ENCODE measurements around the gene DUSP15. TPM values are rescaled to one million over a fixed set of nuclear protein-coding genes. Genes with fewer than 3 reads are reported as not detected.

DUSP15 gene
- total RNA-seq, 5 donors from 2014 or later (not counting 1 experiment from before 2014, with no cell fraction given): not detected

- Histone ChIP-seq H3K27ac (ENCODE audit: low read length) (no peak overlapping the region), H3K4me3 (ENCODE audit: control insufficient read depth in 1 of 2, extremely low read depth in 1 of 2, low read length in 1 of 2) (no peak overlapping the region), H3K36me3 (ENCODE audit: control insufficient read depth in 2 of 2, extremely low read depth in 1 of 2, insufficient read depth in 1 of 2, low read length in 1 of 2) (no peaks in the 10 kb centered on the region), H3K4me1 (ENCODE audit: control insufficient read depth in 1 of 2, extremely low read depth in 1 of 2, insufficient read depth in 2 of 2, low read length in 2 of 2) (peaks cover 3 to 14% of the 10 kb centered on the region in 2 experiments), H3K27me3 (replicated peaks in 1 of 2; ENCODE audit: control insufficient read depth in 2 of 2, extremely low read depth in 1 of 2, insufficient read depth in 2 of 2, low read length in 1 of 2) (peaks cover 0 to 37% of the 10 kb centered on the region in 2 experiments), H3K9me3 (no peaks in the 10 kb centered on the region)
- WGBS (ENCODE audit: insufficient coverage): 89% methylated on average over 2 of the region's 9 CpGs
- Mint-ChIP-seq H3K9me3 (no peaks in the 10 kb centered on the region), H3K4me1 (peaks cover 11 to 15% (median 12%) of the 10 kb centered on the region in 3 donors), H3K4me3 (no peak overlapping the region), H3K27ac (no peak overlapping the region), H3K27me3 (peaks cover under 1 to 30% of the 10 kb centered on the region in 2 donors), H3K36me3 (no peaks in the 10 kb centered on the region)
- ATAC-seq (replicated peaks in 1 of 4) (no peak), DNase-seq (peak in 1 of 35 experiments; percentile 12)
- ChIA-PET CTCF (interaction anchor here in 1 of 2 donors (1.6 kb wide), 1 partner anchor 11 kb away, joined by 6 read pairs; no protein-coding TSS in a partner anchor), POLR2A (no interaction called here)
These were observed 6.8 kb downstream of the DUSP15 start for GRCh38 chr20:31863296-31864085.

GRCh38 chr20:31862506-31862905 lies 7.8 kb downstream of the DUSP15 start:
- ChIA-PET CTCF (no interaction called here), POLR2A (no interaction called here)
- H3K9me3 Mint-ChIP-seq: no peaks in the 10 kb centered on the region

GRCh38 chr20:31862157-31862470 lies 8.2 kb downstream of the DUSP15 start:
- no peaks in the 10 kb centered on the region for H3K36me3 Mint-ChIP-seq
- Histone ChIP-seq H3K36me3 (ENCODE audit: control insufficient read depth in 2 of 2, extremely low read depth in 1 of 2, insufficient read depth in 1 of 2, low read length in 1 of 2) (no peaks in the 10 kb centered on the region), H3K27ac (ENCODE audit: low read length) (no peak overlapping the region), H3K4me3 (ENCODE audit: control insufficient read depth in 1 of 2, extremely low read depth in 1 of 2, low read length in 1 of 2) (no peak overlapping the region), H3K9me3 (no peaks in the 10 kb centered on the region), H3K27me3 (replicated peaks in 1 of 2; ENCODE audit: control insufficient read depth in 2 of 2, extremely low read depth in 1 of 2, insufficient read depth in 2 of 2, low read length in 1 of 2) (peaks cover 0 to 45% of the 10 kb centered on the region in 2 experiments), H3K4me1 (ENCODE audit: control insufficient read depth in 1 of 2, extremely low read depth in 1 of 2, insufficient read depth in 2 of 2, low read length in 2 of 2) (peaks cover 3 to 19% of the 10 kb centered on the region in 2 experiments)
- no peak overlapping the region for H3K27ac Mint-ChIP-seq
- no peaks in the 10 kb centered on the region for H3K9me3 Mint-ChIP-seq
- ChIA-PET CTCF (interaction anchor here in 1 of 2 donors (1.0 to 1.6 kb wide), 2 partner anchors 9 to 90 kb away, joined by 3 to 4 read pairs; partner anchors contain the start of gene PDRG1), POLR2A (no interaction called here)
- H3K4me3 Mint-ChIP-seq: peak overlapping the region; percentile 49 to 84 (median 70)
- peaks cover 5 to 30% of the 10 kb centered on the region in 2 donors for H3K27me3 Mint-ChIP-seq
- DNase-seq: no peak
- 100% methylated on average over 2 of the region's 5 CpGs for WGBS (ENCODE audit: insufficient coverage)
- peaks cover 11 to 15% (median 12%) of the 10 kb centered on the region in 3 donors for H3K4me1 Mint-ChIP-seq
- ATAC-seq (replicated peaks in 1 of 4): no peak

More at GRCh38 chr20:31862506-31862905, 7.8 kb downstream of the DUSP15 start:
- H3K4me3 Mint-ChIP-seq: peak overlapping the region in 2 of 3 donors; percentile 21 to 84
- Histone ChIP-seq H3K4me1 (ENCODE audit: control insufficient read depth in 1 of 2, extremely low read depth in 1 of 2, insufficient read depth in 2 of 2, low read length in 2 of 2) (peaks cover 3 to 19% of the 10 kb centered on the region in 2 experiments), H3K27ac (ENCODE audit: low read length) (no peak overlapping the region), H3K36me3 (ENCODE audit: control insufficient read depth in 2 of 2, extremely low read depth in 1 of 2, insufficient read depth in 1 of 2, low read length in 1 of 2) (no peaks in the 10 kb centered on the region), H3K4me3 (ENCODE audit: control insufficient read depth in 1 of 2, extremely low read depth in 1 of 2, low read length in 1 of 2) (no peak overlapping the region), H3K9me3 (no peaks in the 10 kb centered on the region), H3K27me3 (replicated peaks in 1 of 2; ENCODE audit: control insufficient read depth in 2 of 2, extremely low read depth in 1 of 2, insufficient read depth in 2 of 2, low read length in 1 of 2) (peaks cover 0 to 41% of the 10 kb centered on the region in 2 experiments)
- peaks cover 3 to 30% of the 10 kb centered on the region in 2 donors for H3K27me3 Mint-ChIP-seq
- H3K4me1 Mint-ChIP-seq: peaks cover 11 to 15% (median 12%) of the 10 kb centered on the region in 3 donors
- DNase-seq (no peak), ATAC-seq (replicated peaks in 1 of 4) (no peak)
- no peak overlapping the region for H3K27ac Mint-ChIP-seq
- no peaks in the 10 kb centered on the region for H3K36me3 Mint-ChIP-seq
- WGBS (ENCODE audit: insufficient coverage): 98% methylated on average over 7 of the region's 8 CpGs

DNA sequence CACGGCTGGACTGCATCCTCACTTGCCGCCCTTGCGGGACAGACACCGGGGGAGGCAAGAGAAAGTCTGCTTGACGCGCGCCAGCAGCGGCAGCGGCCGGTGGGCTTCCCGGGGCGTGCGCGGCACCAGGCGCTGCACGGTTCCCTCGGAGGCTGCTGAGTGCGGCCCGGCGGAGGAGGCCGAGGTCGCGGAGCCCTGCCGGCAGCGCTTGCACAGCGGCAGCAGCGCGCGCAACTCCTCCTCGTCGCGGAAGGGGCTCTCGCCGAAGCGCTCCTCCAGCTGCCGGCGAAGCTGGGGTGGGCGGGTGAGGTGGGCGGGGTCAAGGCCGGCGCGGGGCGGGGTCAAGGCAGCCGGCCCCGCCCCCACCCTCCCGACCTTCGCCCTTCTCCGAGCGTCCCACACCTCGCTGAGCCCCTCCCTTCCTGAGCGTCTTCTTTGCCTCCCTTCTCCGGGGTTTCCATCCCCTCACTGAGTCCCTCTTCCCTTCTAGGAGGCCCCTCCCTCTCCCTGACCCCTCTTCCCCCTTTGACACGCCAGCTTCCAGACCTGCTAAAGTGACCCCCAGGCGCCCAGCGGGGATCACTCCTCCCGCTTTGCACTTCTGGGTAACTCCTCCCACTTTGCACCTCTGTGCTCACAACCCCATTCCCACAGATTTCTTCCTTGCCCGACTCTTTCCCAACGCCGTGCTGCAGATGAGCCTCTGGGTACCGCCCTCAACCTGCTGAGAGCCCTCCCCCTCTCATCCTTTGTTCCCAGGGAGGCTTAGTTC lies 8.8 kb downstream of the DUSP15 start:
- H3K36me3 Mint-ChIP-seq: no peaks in the 10 kb centered on the region
- H3K9me3 ChIP-seq: no peaks in the 10 kb centered on the region
- no peaks in the 10 kb centered on the region for H3K36me3 ChIP-seq (ENCODE audit: control insufficient read depth in 2 of 2, extremely low read depth in 1 of 2, insufficient read depth in 1 of 2, low read length in 1 of 2)
- 15% methylated on average over 30 of the region's 60 CpGs for WGBS (ENCODE audit: insufficient coverage)
- ATAC-seq (replicated peaks in 1 of 4) (peak; percentile 87 to 94 (median 89)), DNase-seq (peak; percentile 28 to 77 (median 56))
- no peaks in the 10 kb centered on the region for H3K9me3 Mint-ChIP-seq
- H3K27me3 ChIP-seq (replicated peaks in 1 of 2; ENCODE audit: control insufficient read depth in 2 of 2, extremely low read depth in 1 of 2, insufficient read depth in 2 of 2, low read length in 1 of 2): peaks cover 0 to 50% of the 10 kb centered on the region in 2 experiments
- H3K27ac Mint-ChIP-seq: no peak overlapping the region
- H3K4me3 ChIP-seq (ENCODE audit: control insufficient read depth in 1 of 2, extremely low read depth in 1 of 2, low read length in 1 of 2): peak overlapping the region; percentile 29 to 69
- H3K4me1 ChIP-seq (ENCODE audit: control insufficient read depth in 1 of 2, extremely low read depth in 1 of 2, insufficient read depth in 2 of 2, low read length in 2 of 2): peaks cover 3 to 19% of the 10 kb centered on the region in 2 experiments
- ChIA-PET POLR2A (no interaction called here), CTCF (interaction anchor here in 1 of 2 donors (1.0 to 1.6 kb wide), 2 partner anchors 9 to 90 kb away, joined by 3 to 4 read pairs; partner anchors contain the start of gene PDRG1)
- H3K27ac ChIP-seq (ENCODE audit: low read length): no peak overlapping the region
- peaks cover 5 to 30% of the 10 kb centered on the region in 2 donors for H3K27me3 Mint-ChIP-seq
- H3K4me3 Mint-ChIP-seq: peak overlapping the region; percentile 49 to 84 (median 70)
- H3K4me1 Mint-ChIP-seq: peaks cover 11 to 15% (median 12%) of the 10 kb centered on the region in 3 donors

DNA sequence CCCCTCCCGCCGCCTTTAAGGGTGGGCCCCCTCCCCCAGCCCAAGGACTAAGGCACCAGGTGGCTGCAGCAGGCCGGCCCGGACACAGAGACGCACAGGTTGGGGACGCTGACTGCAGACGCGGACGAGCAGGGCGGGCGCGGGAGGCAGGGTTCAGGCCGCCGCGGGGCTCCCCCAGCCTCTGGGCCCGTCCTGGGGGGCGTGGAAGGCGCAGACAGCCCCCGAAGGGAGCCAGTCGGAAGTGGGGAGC lies 9.3 kb downstream of the DUSP15 start:
- ChIA-PET POLR2A (no interaction called here), CTCF (interaction anchor here in 1 of 2 donors (1.0 to 1.6 kb wide), 2 partner anchors 10 to 91 kb away, joined by 3 to 4 read pairs; partner anchors contain the start of gene PDRG1)
- peak in 3 of 4 experiments; percentile 48 to 50 (median 49) for ATAC-seq (replicated peaks in 1 of 4)
- Histone ChIP-seq H3K27me3 (replicated peaks in 1 of 2; ENCODE audit: control insufficient read depth in 2 of 2, extremely low read depth in 1 of 2, insufficient read depth in 2 of 2, low read length in 1 of 2) (peaks cover 0 to 55% of the 10 kb centered on the region in 2 experiments), H3K36me3 (ENCODE audit: control insufficient read depth in 2 of 2, extremely low read depth in 1 of 2, insufficient read depth in 1 of 2, low read length in 1 of 2) (no peaks in the 10 kb centered on the region), H3K9me3 (no peaks in the 10 kb centered on the region), H3K27ac (ENCODE audit: low read length) (no peak overlapping the region), H3K4me1 (ENCODE audit: control insufficient read depth in 1 of 2, extremely low read depth in 1 of 2, insufficient read depth in 2 of 2, low read length in 2 of 2) (peaks cover 3 to 19% of the 10 kb centered on the region in 2 experiments), H3K4me3 (ENCODE audit: control insufficient read depth in 1 of 2, extremely low read depth in 1 of 2, low read length in 1 of 2) (peak overlapping the region; percentile 29 to 69)
- 2% methylated on average over 18 of the region's 20 CpGs for WGBS (ENCODE audit: insufficient coverage)
- Mint-ChIP-seq H3K9me3 (no peaks in the 10 kb centered on the region), H3K4me3 (peak overlapping the region in 2 of 3 donors; percentile 39 to 84), H3K4me1 (peaks cover 11 to 15% (median 12%) of the 10 kb centered on the region in 3 donors), H3K36me3 (no peaks in the 10 kb centered on the region), H3K27ac (no peak overlapping the region), H3K27me3 (peaks cover 5 to 30% of the 10 kb centered on the region in 2 donors)
- DNase-seq: no peak
